NT2/D1 (cell line): Measurements from ENCODE around the gene C5orf15.

Experiments
- SUZ12 ChIP-seq: IDR thresholded peaks from 2 replicates; pipeline ENCODE4 v1.6.1; 2011; ENCODE audit not compliant: insufficient read length, insufficient read depth; ENCODE audit errors: extremely low read depth
- YY1 ChIP-seq: IDR thresholded peaks from 2 replicates; pipeline ENCODE4 v1.6.1; 2011; ENCODE audit not compliant: insufficient read length, insufficient read depth

GRCh38 chr5:133910571-133910970, 57.9 kb downstream of the C5orf15 start:
- TF ChIP-seq SUZ12 = no peak
- TF ChIP-seq YY1 = no peak
